Liver (tissue), 9 donors: ENCODE measurements around the gene OPTC. TPM values are rescaled to one million over a fixed set of nuclear protein-coding genes. Genes with fewer than 3 reads are reported as not detected.

Experiments
- DNase-seq: peaks from one replicate; pipeline ENCODE4 v3.0.0-alpha.2; 2017; ENCODE audit warnings: low spot score
- H3K27ac ChIP-seq, 2 donors: one replicate each; pipeline ENCODE4 v1.7.0; 2013; ENCODE audit warnings: inconsistent platforms in 2 of 2, low read length in 2 of 2, control low read depth in 1 of 2, low read depth in 1 of 2, mild to moderate bottlenecking in 1 of 2
- H3K27me3 ChIP-seq, 4 donors: one replicate each; pipeline versions ENCODE4 v1.6.1 to v1.7.0; 2013; ENCODE audit warnings: low read length in 3 of 4, inconsistent platforms in 1 of 4, mild to moderate bottlenecking in 1 of 4, moderate library complexity in 1 of 4; ENCODE audit not compliant: control insufficient read depth in 4 of 4, insufficient read depth in 4 of 4
- H3K36me3 ChIP-seq, 4 donors: one replicate each; pipeline versions ENCODE4 v1.6.1 to v1.7.0; 2013; ENCODE audit warnings: low read length in 3 of 4, mild to moderate bottlenecking in 3 of 4, low read depth in 1 of 4, moderate library complexity in 1 of 4; ENCODE audit not compliant: control insufficient read depth in 4 of 4, insufficient read depth in 3 of 4
- H3K4me1 ChIP-seq, 4 donors: one replicate each; pipeline versions ENCODE4 v1.6.1 to v1.7.0; 2013; ENCODE audit warnings: low read length in 3 of 4, mild to moderate bottlenecking in 3 of 4, moderate library complexity in 1 of 4; ENCODE audit not compliant: control insufficient read depth in 4 of 4, insufficient read depth in 4 of 4
- H3K4me3 ChIP-seq, 3 donors: one replicate each; pipeline versions ENCODE4 v1.6.1 to v1.7.0; 2013; ENCODE audit warnings: low read length in 3 of 3, control low read depth in 1 of 3, low read depth in 1 of 3, mild to moderate bottlenecking in 1 of 3
- H3K9ac ChIP-seq, 2 donors: one replicate each; pipeline ENCODE4 v1.7.0; 2013; ENCODE audit warnings: low read length in 2 of 2, mild to moderate bottlenecking in 2 of 2, moderate library complexity in 2 of 2, control low read depth in 1 of 2, low read depth in 1 of 2
- H3K9me3 ChIP-seq, 4 donors: one replicate each; pipeline versions ENCODE4 v1.6.1 to v1.7.0; 2013; ENCODE audit warnings: low read length in 3 of 4; ENCODE audit not compliant: control insufficient read depth in 4 of 4
- EGR1 ChIP-seq, 2 donors: IDR thresholded peaks; 2 replicates each; pipeline ENCODE4 v1.6.1; 2016 to 2018; ENCODE audit warnings: antibody characterized with exemption in 2 of 2, low read depth in 2 of 2
- FOXA1 ChIP-seq: IDR thresholded peaks from 2 replicates; pipeline ENCODE4 v1.6.1; 2016; ENCODE audit warnings: antibody characterized with exemption
- FOXA2 ChIP-seq: IDR thresholded peaks from 2 replicates; pipeline ENCODE4 v1.6.1; 2016; ENCODE audit warnings: antibody characterized with exemption
- GABPA ChIP-seq, 2 donors: IDR thresholded peaks in 1 of 2; conservative IDR thresholded peaks in 1 of 2; 2 replicates each; pipeline ENCODE4 v1.6.1; 2016; ENCODE audit warnings: antibody characterized with exemption in 2 of 2, mild to moderate bottlenecking in 1 of 2, moderate library complexity in 1 of 2
- HNF4A ChIP-seq, 2 donors: conservative IDR thresholded peaks; 2 replicates each; pipeline ENCODE4 v1.6.1; 2016; ENCODE audit warnings: antibody characterized with exemption in 2 of 2, mild to moderate bottlenecking in 2 of 2
- HNF4G ChIP-seq: IDR thresholded peaks from 2 replicates; pipeline ENCODE4 v1.6.1; 2016; ENCODE audit warnings: antibody characterized with exemption
- JUND ChIP-seq, 2 donors: IDR thresholded peaks; 2 replicates each; pipeline ENCODE4 v1.6.1; 2016; ENCODE audit warnings: antibody characterized with exemption in 2 of 2
- NR2F2 ChIP-seq: IDR thresholded peaks from 2 replicates; pipeline ENCODE4 v1.6.1; 2016; ENCODE audit warnings: antibody characterized with exemption
- RAD21 ChIP-seq, 2 donors: IDR thresholded peaks; 2 replicates each; pipeline ENCODE4 v1.6.1; 2016; ENCODE audit warnings: antibody characterized with exemption in 2 of 2, mild to moderate bottlenecking in 2 of 2
- RXRA ChIP-seq, 2 donors: IDR thresholded peaks; 2 replicates each; pipeline ENCODE4 v1.6.1; 2017 to 2018; ENCODE audit warnings: antibody characterized with exemption in 2 of 2, mild to moderate bottlenecking in 1 of 2
- SP1 ChIP-seq: IDR thresholded peaks from 2 replicates; pipeline ENCODE4 v1.6.1; 2018; ENCODE audit warnings: antibody characterized with exemption, mild to moderate bottlenecking
- TAF1 ChIP-seq: conservative IDR thresholded peaks from 2 replicates; pipeline ENCODE4 v1.6.1; 2016; ENCODE audit warnings: antibody characterized with exemption, mild to moderate bottlenecking
- YY1 ChIP-seq: IDR thresholded peaks from 2 replicates; pipeline ENCODE4 v1.6.1; 2016; ENCODE audit warnings: antibody characterized with exemption, mild to moderate bottlenecking
- WGBS: extraction: QIAGEN DNeasy Blood & Tissue Kit; methylation state at CpG from one replicate; pipeline ENCODE4 v1.1.7; 2013; 5-methylcytosine and 5-hydroxymethylcytosine counted together
- polyA plus RNA-seq, 2 donors: library from polyadenylated mRNA; stranded (reverse) in 1 of 2; unstranded in 1 of 2; fragments of 200-250 nt in 1 of 2; fragments of >200 nt in 1 of 2; fragmentation: Nextera tagmentation in 1 of 2; extraction: Ambion mirVana in 1 of 2; gene quantifications; one replicate each; pipeline versions ENCODE4 v1.2.1 to v1.2.3, GENCODE V29; 2013 to 2015
- total RNA-seq, 2 donors: library from RNA; depleted of rRNA; stranded (reverse); fragments of >200 nt; gene quantifications; one replicate each; pipeline ENCODE4 v1.2.3, GENCODE V29; 2014
- TF ChIP-seq, protein P1 (sequence below): IDR thresholded peaks from 2 replicates; pipeline ENCODE4 v1.6.1; 2016; ENCODE audit warnings: antibody characterized with exemption
- TF ChIP-seq, protein P2 (sequence below): fragments of 150-350 bp; IDR thresholded peaks from 2 replicates; pipeline ENCODE4 v1.5.1; 2017; ENCODE audit warnings: improper control_type of control experiment, low read depth, low read length; ENCODE audit not compliant: missing input control
- TF ChIP-seq, protein P3 (sequence below): IDR thresholded peaks from 2 replicates; pipeline ENCODE4 v1.6.1; 2016; ENCODE audit warnings: antibody characterized with exemption
- TF ChIP-seq, protein P4 (sequence below): IDR thresholded peaks from 2 replicates; pipeline ENCODE4 v1.6.1; 2016; ENCODE audit warnings: antibody characterized with exemption
- donor health status: healthy.
- donor health status: healthy.
- donor health status: healthy.
- donor health status: healthy.
- donor health status: healthy.

Gene OPTC
- total and polyA plus RNA-seq, 4 donors: not detected

DNA sequence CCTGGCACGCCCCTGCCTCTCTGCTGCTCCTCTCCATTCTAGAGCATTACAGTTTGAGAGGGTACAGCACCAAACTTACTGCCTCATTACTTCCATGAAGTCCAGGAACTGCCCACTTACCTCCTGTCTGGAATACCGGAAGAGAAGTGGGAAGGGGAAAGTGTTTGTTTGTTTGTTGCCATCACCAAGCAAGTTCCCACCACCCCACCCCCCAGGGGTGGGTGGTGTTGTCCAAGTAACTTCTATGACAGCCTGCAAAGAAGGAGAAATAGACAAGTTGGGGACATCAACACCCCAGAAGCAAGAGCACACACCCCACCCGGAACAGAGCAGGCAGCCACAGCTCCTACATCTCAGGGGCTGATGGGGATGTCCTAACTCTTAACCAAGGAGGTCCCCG, 18.0 kb downstream of the OPTC start:
- H3K27me3 ChIP-seq: no peaks in the 10 kb centered on the region
- H3K27ac ChIP-seq: no peak overlapping the region
- no peaks in the 10 kb centered on the region for H3K9me3 ChIP-seq
- H3K4me3 ChIP-seq: no peak overlapping the region
- H3K36me3 ChIP-seq: no peaks in the 10 kb centered on the region
- no peak for DNase-seq
- peaks cover 0 to 3% (median 0%) of the 10 kb centered on the region in 4 donors for H3K4me1 ChIP-seq
- WGBS: 90% methylated on average over 4 of the region's 4 CpGs
- TF ChIP-seq NR2F2: no peak
- TF ChIP-seq RXRA (IDR thresholded peaks at IDR 0.05): no peak
- TF ChIP-seq JUND (IDR thresholded peaks at IDR 0.05): no peak
- no peak for TF ChIP-seq RAD21 (IDR thresholded peaks at IDR 0.05)
- TF ChIP-seq HNF4G: no peak
- TF ChIP-seq HNF4A (conservative IDR thresholded peaks at IDR 0.05): no peak
- no peak for TF ChIP-seq TAF1
- TF ChIP-seq, protein P1, sequence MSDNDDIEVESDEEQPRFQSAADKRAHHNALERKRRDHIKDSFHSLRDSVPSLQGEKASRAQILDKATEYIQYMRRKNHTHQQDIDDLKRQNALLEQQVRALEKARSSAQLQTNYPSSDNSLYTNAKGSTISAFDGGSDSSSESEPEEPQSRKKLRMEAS: no peak
- TF ChIP-seq, protein P2, sequence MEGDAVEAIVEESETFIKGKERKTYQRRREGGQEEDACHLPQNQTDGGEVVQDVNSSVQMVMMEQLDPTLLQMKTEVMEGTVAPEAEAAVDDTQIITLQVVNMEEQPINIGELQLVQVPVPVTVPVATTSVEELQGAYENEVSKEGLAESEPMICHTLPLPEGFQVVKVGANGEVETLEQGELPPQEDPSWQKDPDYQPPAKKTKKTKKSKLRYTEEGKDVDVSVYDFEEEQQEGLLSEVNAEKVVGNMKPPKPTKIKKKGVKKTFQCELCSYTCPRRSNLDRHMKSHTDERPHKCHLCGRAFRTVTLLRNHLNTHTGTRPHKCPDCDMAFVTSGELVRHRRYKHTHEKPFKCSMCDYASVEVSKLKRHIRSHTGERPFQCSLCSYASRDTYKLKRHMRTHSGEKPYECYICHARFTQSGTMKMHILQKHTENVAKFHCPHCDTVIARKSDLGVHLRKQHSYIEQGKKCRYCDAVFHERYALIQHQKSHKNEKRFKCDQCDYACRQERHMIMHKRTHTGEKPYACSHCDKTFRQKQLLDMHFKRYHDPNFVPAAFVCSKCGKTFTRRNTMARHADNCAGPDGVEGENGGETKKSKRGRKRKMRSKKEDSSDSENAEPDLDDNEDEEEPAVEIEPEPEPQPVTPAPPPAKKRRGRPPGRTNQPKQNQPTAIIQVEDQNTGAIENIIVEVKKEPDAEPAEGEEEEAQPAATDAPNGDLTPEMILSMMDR: no peak
- TF ChIP-seq, protein P3, sequence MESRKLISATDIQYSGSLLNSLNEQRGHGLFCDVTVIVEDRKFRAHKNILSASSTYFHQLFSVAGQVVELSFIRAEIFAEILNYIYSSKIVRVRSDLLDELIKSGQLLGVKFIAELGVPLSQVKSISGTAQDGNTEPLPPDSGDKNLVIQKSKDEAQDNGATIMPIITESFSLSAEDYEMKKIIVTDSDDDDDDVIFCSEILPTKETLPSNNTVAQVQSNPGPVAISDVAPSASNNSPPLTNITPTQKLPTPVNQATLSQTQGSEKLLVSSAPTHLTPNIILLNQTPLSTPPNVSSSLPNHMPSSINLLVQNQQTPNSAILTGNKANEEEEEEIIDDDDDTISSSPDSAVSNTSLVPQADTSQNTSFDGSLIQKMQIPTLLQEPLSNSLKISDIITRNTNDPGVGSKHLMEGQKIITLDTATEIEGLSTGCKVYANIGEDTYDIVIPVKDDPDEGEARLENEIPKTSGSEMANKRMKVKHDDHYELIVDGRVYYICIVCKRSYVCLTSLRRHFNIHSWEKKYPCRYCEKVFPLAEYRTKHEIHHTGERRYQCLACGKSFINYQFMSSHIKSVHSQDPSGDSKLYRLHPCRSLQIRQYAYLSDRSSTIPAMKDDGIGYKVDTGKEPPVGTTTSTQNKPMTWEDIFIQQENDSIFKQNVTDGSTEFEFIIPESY: no peak
- no peak for TF ChIP-seq FOXA1
- no peak for TF ChIP-seq FOXA2
- TF ChIP-seq, protein P4, sequence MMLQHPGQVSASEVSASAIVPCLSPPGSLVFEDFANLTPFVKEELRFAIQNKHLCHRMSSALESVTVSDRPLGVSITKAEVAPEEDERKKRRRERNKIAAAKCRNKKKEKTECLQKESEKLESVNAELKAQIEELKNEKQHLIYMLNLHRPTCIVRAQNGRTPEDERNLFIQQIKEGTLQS: no peak
- no peak for TF ChIP-seq YY1
- TF ChIP-seq GABPA (IDR thresholded peaks at IDR 0.05 in 1 of 2, conservative IDR thresholded peaks at IDR 0.05 in 1 of 2): no peak
- no peak for TF ChIP-seq SP1
- H3K9ac ChIP-seq: no peak overlapping the region

DNA sequence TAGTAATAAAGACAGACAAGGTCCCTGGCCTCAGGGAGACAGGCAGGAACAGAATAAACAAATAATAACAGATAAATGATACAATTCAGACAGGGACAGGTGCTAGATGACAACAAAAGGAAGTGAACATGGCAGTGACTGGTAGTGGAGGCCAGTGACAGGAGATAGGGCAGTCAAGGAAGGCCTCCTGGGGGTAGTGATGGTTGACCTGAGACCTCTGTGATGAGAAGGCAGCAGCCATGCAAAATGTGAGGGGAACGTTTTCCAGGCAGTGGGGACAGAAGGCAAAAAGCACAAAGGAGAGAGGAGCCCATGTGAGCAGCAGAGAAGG, 18.5 kb downstream of the OPTC start:
- H3K4me3 ChIP-seq: no peak overlapping the region
- H3K27ac ChIP-seq: no peak overlapping the region
- H3K27me3 ChIP-seq: no peaks in the 10 kb centered on the region
- no peaks in the 10 kb centered on the region for H3K9me3 ChIP-seq
- H3K36me3 ChIP-seq: no peaks in the 10 kb centered on the region
- 70% methylated on average over 1 of the region's 1 CpG for WGBS
- peaks cover 0 to 3% (median 0%) of the 10 kb centered on the region in 4 donors for H3K4me1 ChIP-seq
- TF ChIP-seq FOXA1 (no peak), SP1 (no peak), TAF1 (no peak), NR2F2 (no peak), RAD21 (IDR thresholded peaks at IDR 0.05) (no peak), FOXA2 (no peak), GABPA (IDR thresholded peaks at IDR 0.05 in 1 of 2, conservative IDR thresholded peaks at IDR 0.05 in 1 of 2) (no peak), JUND (IDR thresholded peaks at IDR 0.05) (no peak), HNF4A (conservative IDR thresholded peaks at IDR 0.05) (no peak), RXRA (IDR thresholded peaks at IDR 0.05) (no peak), EGR1 (IDR thresholded peaks at IDR 0.05; ENCODE audit: low read depth in 2 of 2) (no peak)
- TF ChIP-seq, protein P3: no peak
- TF ChIP-seq, protein P1: no peak
- TF ChIP-seq, protein P4: no peak
- no peak overlapping the region for H3K9ac ChIP-seq
- DNase-seq: no peak
